ENCODE measurements around the gene UBALD2. TPM values are rescaled to one million over a fixed set of nuclear protein-coding genes. Genes with fewer than 3 reads are reported as not detected.
"Not testable (repeated sequence)": the region's sequence is repeated elsewhere in the genome, so short reads cannot be mapped to it uniquely, and the experiment has no call there.

UBALD2 gene
- polyA plus RNA-seq, 2 donors = 35.4 to 49.7 TPM

GRCh38 chr17:76263896-76264295, 1.3 kb upstream of the UBALD2 start:
- H3K4me1 ChIP-seq (ENCODE audit: control insufficient read depth in 2 of 2, insufficient read depth in 2 of 2, low read length in 1 of 2) = peaks cover 0 to 7% of the 10 kb centered on the region in 2 donors
- H3K36me3 ChIP-seq (ENCODE audit: control insufficient read depth in 2 of 2, insufficient read depth in 2 of 2, low read length in 1 of 2) = peaks cover 0 to under 1% of the 10 kb centered on the region in 2 donors
- H3K4me3 ChIP-seq (ENCODE audit: low read depth in 1 of 2, low read length in 2 of 2) = no peak overlapping the region
- no peaks in the 10 kb centered on the region for H3K9me3 ChIP-seq (ENCODE audit: control insufficient read depth in 2 of 2, insufficient read depth in 1 of 2, low read depth in 1 of 2, low read length in 1 of 2)
- H3K27ac ChIP-seq (ENCODE audit: low read depth in 2 of 2, low read length in 1 of 2) = peak overlapping the region; percentile 67 to 81
- 85 to 90% methylated on average over 5 of the region's 5 CpGs for WGBS, 2 donors
- no peaks in the 10 kb centered on the region for H3K27me3 ChIP-seq (ENCODE audit: control insufficient read depth in 1 of 2, insufficient read depth in 2 of 2, low read length in 2 of 2)

- peak overlapping the region; percentile 91 to 95 for H3K27ac ChIP-seq (ENCODE audit: low read depth in 2 of 2, low read length in 1 of 2)
- no peak overlapping the region for H3K4me3 ChIP-seq (ENCODE audit: low read depth in 1 of 2, low read length in 2 of 2)
- H3K4me1 ChIP-seq (ENCODE audit: control insufficient read depth in 2 of 2, insufficient read depth in 2 of 2, low read length in 1 of 2) = peaks cover 0 to 12% of the 10 kb centered on the region in 2 donors
These were observed 758 bp upstream of the UBALD2 start for GRCh38 chr17:76264425-76264754.

GRCh38 chr17:76265624-76266243, 586 bp downstream of the UBALD2 start:
- H3K9me3 ChIP-seq (ENCODE audit: control insufficient read depth in 2 of 2, insufficient read depth in 1 of 2, low read depth in 1 of 2, low read length in 1 of 2) = no peaks in the 10 kb centered on the region
- H3K36me3 ChIP-seq (ENCODE audit: control insufficient read depth in 2 of 2, insufficient read depth in 2 of 2, low read length in 1 of 2) = peaks cover 0 to 6% of the 10 kb centered on the region in 2 donors
- 0 to 1% methylated on average over 37 to 76 of the region's 76 CpGs for WGBS, 2 donors
- peak overlapping the region; percentile 80 to 95 for H3K4me3 ChIP-seq (ENCODE audit: low read depth in 1 of 2, low read length in 2 of 2)
- peak overlapping the region; percentile 92 to 95 for H3K27ac ChIP-seq (ENCODE audit: low read depth in 2 of 2, low read length in 1 of 2)
- peaks cover 0 to 14% of the 10 kb centered on the region in 2 donors for H3K4me1 ChIP-seq (ENCODE audit: control insufficient read depth in 2 of 2, insufficient read depth in 2 of 2, low read length in 1 of 2)
- no peaks in the 10 kb centered on the region for H3K27me3 ChIP-seq (ENCODE audit: control insufficient read depth in 1 of 2, insufficient read depth in 2 of 2, low read length in 2 of 2)

More at GRCh38 chr17:76264425-76264754, 758 bp upstream of the UBALD2 start:
- Histone ChIP-seq H3K36me3 (ENCODE audit: control insufficient read depth in 2 of 2, insufficient read depth in 2 of 2, low read length in 1 of 2) (peaks cover 0 to 4% of the 10 kb centered on the region in 2 donors), H3K9me3 (ENCODE audit: control insufficient read depth in 2 of 2, insufficient read depth in 1 of 2, low read depth in 1 of 2, low read length in 1 of 2) (no peaks in the 10 kb centered on the region), H3K27me3 (ENCODE audit: control insufficient read depth in 1 of 2, insufficient read depth in 2 of 2, low read length in 2 of 2) (no peaks in the 10 kb centered on the region)
- 18 to 23% methylated on average over 9 of the region's 9 CpGs for WGBS, 2 donors

GRCh38 chr17:76266244-76266938, 1.2 kb downstream of the UBALD2 start:
- Histone ChIP-seq H3K27me3 (ENCODE audit: control insufficient read depth in 1 of 2, insufficient read depth in 2 of 2, low read length in 2 of 2) (no peaks in the 10 kb centered on the region), H3K36me3 (ENCODE audit: control insufficient read depth in 2 of 2, insufficient read depth in 2 of 2, low read length in 1 of 2) (peaks cover 0 to 9% of the 10 kb centered on the region in 2 donors), H3K9me3 (ENCODE audit: control insufficient read depth in 2 of 2, insufficient read depth in 1 of 2, low read depth in 1 of 2, low read length in 1 of 2) (no peaks in the 10 kb centered on the region), H3K4me3 (ENCODE audit: low read depth in 1 of 2, low read length in 2 of 2) (peak overlapping the region; percentile 80 to 95), H3K4me1 (ENCODE audit: control insufficient read depth in 2 of 2, insufficient read depth in 2 of 2, low read length in 1 of 2) (peaks cover 0 to 15% of the 10 kb centered on the region in 2 donors), H3K27ac (ENCODE audit: low read depth in 2 of 2, low read length in 1 of 2) (peak overlapping the region; percentile 92 to 95)
- 1 to 2% methylated on average over 11 to 12 of the region's 12 CpGs for WGBS, 2 donors

DNA sequence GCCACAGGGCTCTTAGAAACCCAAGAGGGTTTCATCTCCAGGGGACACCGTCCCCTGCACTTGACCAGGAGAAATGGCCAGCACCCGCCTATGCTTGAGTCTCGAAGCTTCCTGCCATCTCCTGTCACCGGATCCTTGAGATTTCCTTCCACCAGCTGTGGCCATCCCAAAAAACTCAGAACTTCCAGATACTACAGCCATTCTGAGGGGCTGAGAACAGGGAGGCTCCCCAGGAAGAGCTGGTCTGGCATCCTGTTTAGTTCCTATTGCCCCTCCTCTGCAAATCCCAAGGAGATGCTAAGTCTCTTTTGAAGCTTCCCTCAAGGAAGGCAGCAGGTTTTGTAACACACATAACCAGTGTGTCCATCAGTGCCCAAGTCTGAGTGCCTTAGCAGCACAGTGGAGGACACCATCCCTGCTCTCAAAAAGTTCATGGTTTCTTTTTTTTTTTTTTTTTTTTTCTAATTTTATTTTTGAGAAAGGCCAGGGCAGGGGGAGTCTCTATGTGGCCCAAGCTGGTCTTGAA, 2.0 kb downstream of the UBALD2 start:
- peak overlapping the region; percentile 80 to 95 for H3K4me3 ChIP-seq (ENCODE audit: low read depth in 1 of 2, low read length in 2 of 2)
- H3K27me3 ChIP-seq (ENCODE audit: control insufficient read depth in 1 of 2, insufficient read depth in 2 of 2, low read length in 2 of 2) = no peaks in the 10 kb centered on the region
- WGBS, 2 donors = 60 to 63% methylated on average over 4 of the region's 4 CpGs
- H3K36me3 ChIP-seq (ENCODE audit: control insufficient read depth in 2 of 2, insufficient read depth in 2 of 2, low read length in 1 of 2) = peaks cover 0 to 9% of the 10 kb centered on the region in 2 donors
- no peaks in the 10 kb centered on the region for H3K9me3 ChIP-seq (ENCODE audit: control insufficient read depth in 2 of 2, insufficient read depth in 1 of 2, low read depth in 1 of 2, low read length in 1 of 2)
- peaks cover 3 to 19% of the 10 kb centered on the region in 2 donors for H3K4me1 ChIP-seq (ENCODE audit: control insufficient read depth in 2 of 2, insufficient read depth in 2 of 2, low read length in 1 of 2)
- H3K27ac ChIP-seq (ENCODE audit: low read depth in 2 of 2, low read length in 1 of 2) = peak overlapping the region; percentile 92 to 95

- not testable (repeated sequence) for H3K27me3 ChIP-seq (ENCODE audit: control insufficient read depth in 1 of 2, insufficient read depth in 2 of 2, low read length in 2 of 2); H3K36me3 ChIP-seq (ENCODE audit: control insufficient read depth in 2 of 2, insufficient read depth in 2 of 2, low read length in 1 of 2); H3K9me3 ChIP-seq (ENCODE audit: control insufficient read depth in 2 of 2, insufficient read depth in 1 of 2, low read depth in 1 of 2, low read length in 1 of 2)
- WGBS, 2 donors = 62 to 63% methylated on average over 13 of the region's 13 CpGs
- Histone ChIP-seq H3K4me3 (ENCODE audit: low read depth in 1 of 2, low read length in 2 of 2) (peak overlapping the region in 1 of 2 donors; percentile 27), H3K27ac (ENCODE audit: low read depth in 2 of 2, low read length in 1 of 2) (peak overlapping the region; percentile 92 to 95), H3K4me1 (ENCODE audit: control insufficient read depth in 2 of 2, insufficient read depth in 2 of 2, low read length in 1 of 2) (peaks cover 3 to 23% of the 10 kb centered on the region in 2 donors)
These were observed 2.4 kb downstream of the UBALD2 start for GRCh38 chr17:76267581-76268001.

DNA sequence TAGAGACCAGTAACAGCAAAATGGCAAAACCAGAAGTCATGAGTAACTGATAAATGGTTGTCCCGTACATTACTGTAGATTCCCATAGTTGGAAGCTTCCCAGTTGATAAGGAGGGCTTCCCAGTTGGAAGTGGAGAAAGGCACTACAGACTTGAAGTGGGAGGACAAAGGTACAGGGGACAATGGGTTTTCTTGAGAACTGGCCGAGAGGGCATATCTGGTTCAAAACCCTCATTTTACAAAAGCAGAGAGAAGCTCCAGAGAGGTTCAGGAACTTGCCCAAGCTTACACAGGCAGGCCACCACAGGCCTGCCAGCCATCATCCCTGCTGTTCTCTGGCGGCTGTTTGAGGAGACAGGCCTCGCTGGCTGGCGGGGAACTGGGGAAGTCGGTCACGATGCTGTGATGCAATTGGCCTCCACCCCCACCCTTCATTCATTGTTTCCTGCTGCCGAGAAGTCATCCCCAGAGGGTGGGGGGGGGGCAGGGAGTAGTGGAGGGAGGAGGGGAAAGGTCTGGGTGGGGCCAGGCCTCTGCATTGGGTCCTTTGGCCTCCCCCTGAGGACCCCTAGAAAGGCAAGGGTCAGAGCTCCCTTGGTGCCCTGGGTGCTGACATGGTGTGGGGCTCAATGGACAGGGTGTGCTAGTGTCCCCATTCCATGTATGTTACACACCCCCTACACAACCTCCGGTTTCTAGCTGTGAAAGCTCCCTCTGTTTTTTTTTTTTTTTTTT, 3.0 kb downstream of the UBALD2 start:
- H3K9me3 ChIP-seq (ENCODE audit: control insufficient read depth in 2 of 2, insufficient read depth in 1 of 2, low read depth in 1 of 2, low read length in 1 of 2) = no peaks in the 10 kb centered on the region
- H3K4me1 ChIP-seq (ENCODE audit: control insufficient read depth in 2 of 2, insufficient read depth in 2 of 2, low read length in 1 of 2) = peaks cover 3 to 27% of the 10 kb centered on the region in 2 donors
- peaks cover 0 to 9% of the 10 kb centered on the region in 2 donors for H3K36me3 ChIP-seq (ENCODE audit: control insufficient read depth in 2 of 2, insufficient read depth in 2 of 2, low read length in 1 of 2)
- 17 to 18% methylated on average over 9 of the region's 9 CpGs for WGBS, 2 donors
- peak overlapping the region in 1 of 2 donors; percentile 27 for H3K4me3 ChIP-seq (ENCODE audit: low read depth in 1 of 2, low read length in 2 of 2)
- H3K27ac ChIP-seq (ENCODE audit: low read depth in 2 of 2, low read length in 1 of 2) = peak overlapping the region; percentile 92 to 95
- H3K27me3 ChIP-seq (ENCODE audit: control insufficient read depth in 1 of 2, insufficient read depth in 2 of 2, low read length in 2 of 2) = no peaks in the 10 kb centered on the region

- Histone ChIP-seq H3K36me3 (ENCODE audit: control insufficient read depth in 2 of 2, insufficient read depth in 2 of 2, low read length in 1 of 2) (peaks cover 0 to 9% of the 10 kb centered on the region in 2 donors), H3K4me3 (ENCODE audit: low read depth in 1 of 2, low read length in 2 of 2) (no peak overlapping the region)
- 68 to 69% methylated on average over 12 of the region's 12 CpGs for WGBS, 2 donors
These were observed 4.1 kb downstream of the UBALD2 start for GRCh38 chr17:76268991-76269981.

More at GRCh38 chr17:76268991-76269981, 4.1 kb downstream of the UBALD2 start:
- no peaks in the 10 kb centered on the region for H3K9me3 ChIP-seq (ENCODE audit: control insufficient read depth in 2 of 2, insufficient read depth in 1 of 2, low read depth in 1 of 2, low read length in 1 of 2)
- H3K4me1 ChIP-seq (ENCODE audit: control insufficient read depth in 2 of 2, insufficient read depth in 2 of 2, low read length in 1 of 2) = peaks cover 3 to 29% of the 10 kb centered on the region in 2 donors
- H3K27ac ChIP-seq (ENCODE audit: low read depth in 2 of 2, low read length in 1 of 2) = peak overlapping the region; percentile 2 to 92
- no peaks in the 10 kb centered on the region for H3K27me3 ChIP-seq (ENCODE audit: control insufficient read depth in 1 of 2, insufficient read depth in 2 of 2, low read length in 2 of 2)

All from esophagus (tissue), 2 donors.